ENCODE measurements around the gene RRP36. TPM values are rescaled to one million over a fixed set of nuclear protein-coding genes. Genes with fewer than 3 reads are reported as not detected.

RRP36 gene
- total and polyA plus RNA-seq, 4 donors, result 23.4 to 33.4 (median 26.2) TPM

DNA sequence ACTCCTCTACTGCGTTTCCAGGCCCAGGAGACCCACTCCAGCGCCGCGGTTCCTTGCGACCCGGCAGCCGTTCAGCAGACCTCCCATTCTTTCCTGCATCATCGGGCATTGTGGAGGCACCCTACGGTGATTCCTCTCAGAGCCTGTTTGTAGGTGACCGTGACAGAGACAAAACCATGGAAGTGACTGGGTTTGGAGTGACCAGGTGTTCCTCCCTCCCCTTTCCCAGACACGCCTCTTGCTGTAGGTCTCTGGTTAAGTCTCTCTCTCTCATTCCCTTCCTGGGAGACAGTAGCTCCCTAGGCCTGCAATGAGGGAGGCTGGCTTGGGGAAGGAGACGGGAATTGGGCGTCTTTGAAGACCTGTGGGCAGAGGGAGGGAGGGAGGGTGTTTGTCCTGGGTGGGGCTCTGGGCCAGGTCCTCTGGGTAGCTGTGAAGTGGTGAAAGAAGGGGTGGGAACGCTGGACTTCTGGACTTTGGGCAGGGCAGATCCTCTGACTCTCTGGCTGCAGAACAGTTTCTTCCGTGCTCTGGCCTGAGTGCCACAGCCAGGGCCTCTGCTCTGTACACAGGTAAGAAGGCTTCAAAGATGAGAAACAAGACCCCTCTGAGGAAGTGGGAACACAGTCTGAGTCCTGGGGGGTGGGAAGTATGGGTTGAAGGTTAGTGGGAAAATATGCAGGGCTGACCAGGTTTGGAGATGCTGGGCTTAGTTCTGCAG is 38.8 kb downstream of the RRP36 start:
- peak; percentile 68 for DNase-seq (ENCODE audit: low spot score)
- no peaks in the 10 kb centered on the region for H3K27me3 ChIP-seq (ENCODE audit: control insufficient read depth in 4 of 4, insufficient read depth in 4 of 4, low read length in 3 of 4)
- peak overlapping the region; percentile 83 to 88 for H3K27ac ChIP-seq (ENCODE audit: low read depth in 1 of 2, low read length in 2 of 2)
- peaks cover 0 to 42% (median 31%) of the 10 kb centered on the region in 4 donors for H3K4me1 ChIP-seq (ENCODE audit: control insufficient read depth in 4 of 4, insufficient read depth in 4 of 4, low read length in 3 of 4)
- H3K9ac ChIP-seq (ENCODE audit: low read depth in 1 of 2, low read length in 2 of 2), result peak overlapping the region; percentile 76 to 92
- peaks cover 3 to 25% (median 16%) of the 10 kb centered on the region in 4 donors for H3K36me3 ChIP-seq (ENCODE audit: control insufficient read depth in 4 of 4, insufficient read depth in 3 of 4, low read depth in 1 of 4, low read length in 3 of 4)
- TF ChIP-seq, protein P1, sequence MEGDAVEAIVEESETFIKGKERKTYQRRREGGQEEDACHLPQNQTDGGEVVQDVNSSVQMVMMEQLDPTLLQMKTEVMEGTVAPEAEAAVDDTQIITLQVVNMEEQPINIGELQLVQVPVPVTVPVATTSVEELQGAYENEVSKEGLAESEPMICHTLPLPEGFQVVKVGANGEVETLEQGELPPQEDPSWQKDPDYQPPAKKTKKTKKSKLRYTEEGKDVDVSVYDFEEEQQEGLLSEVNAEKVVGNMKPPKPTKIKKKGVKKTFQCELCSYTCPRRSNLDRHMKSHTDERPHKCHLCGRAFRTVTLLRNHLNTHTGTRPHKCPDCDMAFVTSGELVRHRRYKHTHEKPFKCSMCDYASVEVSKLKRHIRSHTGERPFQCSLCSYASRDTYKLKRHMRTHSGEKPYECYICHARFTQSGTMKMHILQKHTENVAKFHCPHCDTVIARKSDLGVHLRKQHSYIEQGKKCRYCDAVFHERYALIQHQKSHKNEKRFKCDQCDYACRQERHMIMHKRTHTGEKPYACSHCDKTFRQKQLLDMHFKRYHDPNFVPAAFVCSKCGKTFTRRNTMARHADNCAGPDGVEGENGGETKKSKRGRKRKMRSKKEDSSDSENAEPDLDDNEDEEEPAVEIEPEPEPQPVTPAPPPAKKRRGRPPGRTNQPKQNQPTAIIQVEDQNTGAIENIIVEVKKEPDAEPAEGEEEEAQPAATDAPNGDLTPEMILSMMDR (IDR thresholded peaks at IDR 0.05; ENCODE audit: low read depth, low read length, missing input control), result no peak
- peak in 1 of 2 donors; percentile 29 for TF ChIP-seq EGR1 (IDR thresholded peaks at IDR 0.05; ENCODE audit: low read depth in 2 of 2)
- TF ChIP-seq, protein P2, sequence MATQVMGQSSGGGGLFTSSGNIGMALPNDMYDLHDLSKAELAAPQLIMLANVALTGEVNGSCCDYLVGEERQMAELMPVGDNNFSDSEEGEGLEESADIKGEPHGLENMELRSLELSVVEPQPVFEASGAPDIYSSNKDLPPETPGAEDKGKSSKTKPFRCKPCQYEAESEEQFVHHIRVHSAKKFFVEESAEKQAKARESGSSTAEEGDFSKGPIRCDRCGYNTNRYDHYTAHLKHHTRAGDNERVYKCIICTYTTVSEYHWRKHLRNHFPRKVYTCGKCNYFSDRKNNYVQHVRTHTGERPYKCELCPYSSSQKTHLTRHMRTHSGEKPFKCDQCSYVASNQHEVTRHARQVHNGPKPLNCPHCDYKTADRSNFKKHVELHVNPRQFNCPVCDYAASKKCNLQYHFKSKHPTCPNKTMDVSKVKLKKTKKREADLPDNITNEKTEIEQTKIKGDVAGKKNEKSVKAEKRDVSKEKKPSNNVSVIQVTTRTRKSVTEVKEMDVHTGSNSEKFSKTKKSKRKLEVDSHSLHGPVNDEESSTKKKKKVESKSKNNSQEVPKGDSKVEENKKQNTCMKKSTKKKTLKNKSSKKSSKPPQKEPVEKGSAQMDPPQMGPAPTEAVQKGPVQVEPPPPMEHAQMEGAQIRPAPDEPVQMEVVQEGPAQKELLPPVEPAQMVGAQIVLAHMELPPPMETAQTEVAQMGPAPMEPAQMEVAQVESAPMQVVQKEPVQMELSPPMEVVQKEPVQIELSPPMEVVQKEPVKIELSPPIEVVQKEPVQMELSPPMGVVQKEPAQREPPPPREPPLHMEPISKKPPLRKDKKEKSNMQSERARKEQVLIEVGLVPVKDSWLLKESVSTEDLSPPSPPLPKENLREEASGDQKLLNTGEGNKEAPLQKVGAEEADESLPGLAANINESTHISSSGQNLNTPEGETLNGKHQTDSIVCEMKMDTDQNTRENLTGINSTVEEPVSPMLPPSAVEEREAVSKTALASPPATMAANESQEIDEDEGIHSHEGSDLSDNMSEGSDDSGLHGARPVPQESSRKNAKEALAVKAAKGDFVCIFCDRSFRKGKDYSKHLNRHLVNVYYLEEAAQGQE (IDR thresholded peaks at IDR 0.05), result peak; percentile 58
- TF ChIP-seq RAD21 (IDR thresholded peaks at IDR 0.05), result peak in 1 of 2 donors; percentile 26
- no peak for TF ChIP-seq YY1 (IDR thresholded peaks at IDR 0.05)
- TF ChIP-seq, protein P3, sequence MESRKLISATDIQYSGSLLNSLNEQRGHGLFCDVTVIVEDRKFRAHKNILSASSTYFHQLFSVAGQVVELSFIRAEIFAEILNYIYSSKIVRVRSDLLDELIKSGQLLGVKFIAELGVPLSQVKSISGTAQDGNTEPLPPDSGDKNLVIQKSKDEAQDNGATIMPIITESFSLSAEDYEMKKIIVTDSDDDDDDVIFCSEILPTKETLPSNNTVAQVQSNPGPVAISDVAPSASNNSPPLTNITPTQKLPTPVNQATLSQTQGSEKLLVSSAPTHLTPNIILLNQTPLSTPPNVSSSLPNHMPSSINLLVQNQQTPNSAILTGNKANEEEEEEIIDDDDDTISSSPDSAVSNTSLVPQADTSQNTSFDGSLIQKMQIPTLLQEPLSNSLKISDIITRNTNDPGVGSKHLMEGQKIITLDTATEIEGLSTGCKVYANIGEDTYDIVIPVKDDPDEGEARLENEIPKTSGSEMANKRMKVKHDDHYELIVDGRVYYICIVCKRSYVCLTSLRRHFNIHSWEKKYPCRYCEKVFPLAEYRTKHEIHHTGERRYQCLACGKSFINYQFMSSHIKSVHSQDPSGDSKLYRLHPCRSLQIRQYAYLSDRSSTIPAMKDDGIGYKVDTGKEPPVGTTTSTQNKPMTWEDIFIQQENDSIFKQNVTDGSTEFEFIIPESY (IDR thresholded peaks at IDR 0.05), result no peak
- peak; percentile 63 for TF ChIP-seq FOXA2 (IDR thresholded peaks at IDR 0.05)
- no peak for TF ChIP-seq NR2F2 (IDR thresholded peaks at IDR 0.05)
- TF ChIP-seq, protein P4, sequence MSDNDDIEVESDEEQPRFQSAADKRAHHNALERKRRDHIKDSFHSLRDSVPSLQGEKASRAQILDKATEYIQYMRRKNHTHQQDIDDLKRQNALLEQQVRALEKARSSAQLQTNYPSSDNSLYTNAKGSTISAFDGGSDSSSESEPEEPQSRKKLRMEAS (IDR thresholded peaks at IDR 0.05), result peak; percentile 81
- peak; percentile 37 to 65 for TF ChIP-seq JUND (IDR thresholded peaks at IDR 0.05)
- TF ChIP-seq, protein P5, sequence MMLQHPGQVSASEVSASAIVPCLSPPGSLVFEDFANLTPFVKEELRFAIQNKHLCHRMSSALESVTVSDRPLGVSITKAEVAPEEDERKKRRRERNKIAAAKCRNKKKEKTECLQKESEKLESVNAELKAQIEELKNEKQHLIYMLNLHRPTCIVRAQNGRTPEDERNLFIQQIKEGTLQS (IDR thresholded peaks at IDR 0.05), result no peak
- peak; percentile 79 for TF ChIP-seq SP1 (IDR thresholded peaks at IDR 0.05)
- TF ChIP-seq HNF4A (conservative IDR thresholded peaks at IDR 0.05), result peak; percentile 95
- TF ChIP-seq FOXA1 (IDR thresholded peaks at IDR 0.05), result peak; percentile 51
- peak; percentile 54 to 76 for TF ChIP-seq RXRA (IDR thresholded peaks at IDR 0.05)
- TF ChIP-seq GABPA (IDR thresholded peaks at IDR 0.05 in 1 of 2, conservative IDR thresholded peaks at IDR 0.05 in 1 of 2), result peak in 1 of 2 donors; percentile 43
- TF ChIP-seq TAF1 (conservative IDR thresholded peaks at IDR 0.05), result peak; percentile 77
- TF ChIP-seq HNF4G (IDR thresholded peaks at IDR 0.05), result peak; percentile 92
- no peaks in the 10 kb centered on the region for H3K9me3 ChIP-seq (ENCODE audit: control insufficient read depth in 4 of 4, low read length in 3 of 4)
- H3K4me3 ChIP-seq (ENCODE audit: low read depth in 1 of 3, low read length in 3 of 3), result peak overlapping the region; percentile 56 to 83 (median 68)
- WGBS, result 4% methylated on average over 15 of the region's 15 CpGs
